GM23338 (cell line): ENCODE data around the gene SUCLG2.

Source experiments
- CREB1 ChIP-seq: fragments of 250-450 bp; sonication (Bioruptor Pico); IDR thresholded peaks from 2 replicates; pipeline ENCODE4 v1.5.0; 2020; ENCODE audit warnings: low read depth, mild to moderate bottlenecking, moderate library complexity
- EZH2 ChIP-seq: fragments of 200-600 bp; sonication (generic); IDR thresholded peaks from one replicate; pipeline ENCODE4 v1.8.0; 2017; ENCODE audit warnings: antibody characterized with exemption, mild to moderate bottlenecking, low read depth; ENCODE audit not compliant: unreplicated experiment
- EZH2phosphoT487 ChIP-seq: fragments of 200-600 bp; sonication (generic); IDR thresholded peaks from one replicate; pipeline ENCODE4 v1.8.1; 2018; ENCODE audit warnings: antibody characterized with exemption; ENCODE audit not compliant: unreplicated experiment
- POLR2AphosphoS5 ChIP-seq: IDR thresholded peaks from 2 replicates; pipeline ENCODE4 v1.6.1; 2016; ENCODE audit warnings: antibody characterized with exemption, low read depth
- REST ChIP-seq: IDR thresholded peaks from one replicate; pipeline ENCODE4 v1.6.1; 2018; ENCODE audit warnings: antibody characterized with exemption; ENCODE audit not compliant: unreplicated experiment
- ZNF331 ChIP-seq: fragments of 250-450 bp; sonication (Bioruptor Pico); IDR thresholded peaks from 2 replicates; pipeline ENCODE4 v1.5.0; 2020; ENCODE audit warnings: low read depth, mild to moderate bottlenecking, moderate library complexity
- TF ChIP-seq, protein P1 (sequence below), 2 experiments: fragments of 200-600 bp in 1 of 2; sonication (generic) in 1 of 2; conservative IDR thresholded peaks; 2 replicates each; pipeline versions ENCODE4 v1.5.1 to v1.6.1; 2016 to 2017; ENCODE audit warnings: antibody characterized with exemption in 2 of 2, low read depth in 2 of 2, mild to moderate bottlenecking in 2 of 2, moderate library complexity in 1 of 2

DNA sequence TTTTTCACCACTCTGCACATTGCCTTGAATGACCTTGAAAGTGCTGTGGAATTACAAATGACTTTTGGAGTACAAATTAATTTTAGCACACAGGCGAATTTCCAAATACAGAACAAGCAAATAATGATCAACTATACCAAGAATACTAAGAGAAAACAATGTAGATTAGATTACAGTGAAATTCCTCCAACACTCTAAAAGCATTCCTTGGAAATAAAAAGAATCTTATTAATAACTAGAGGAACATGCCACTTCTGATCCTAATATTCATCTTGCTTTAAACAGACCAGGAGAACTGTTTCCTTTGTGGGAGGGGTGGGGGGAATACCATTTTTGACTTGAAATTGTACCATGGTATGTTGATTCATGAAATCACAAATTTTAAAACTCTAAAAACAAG lies 167.5 kb downstream of the SUCLG2 start:
- TF ChIP-seq, protein P1, sequence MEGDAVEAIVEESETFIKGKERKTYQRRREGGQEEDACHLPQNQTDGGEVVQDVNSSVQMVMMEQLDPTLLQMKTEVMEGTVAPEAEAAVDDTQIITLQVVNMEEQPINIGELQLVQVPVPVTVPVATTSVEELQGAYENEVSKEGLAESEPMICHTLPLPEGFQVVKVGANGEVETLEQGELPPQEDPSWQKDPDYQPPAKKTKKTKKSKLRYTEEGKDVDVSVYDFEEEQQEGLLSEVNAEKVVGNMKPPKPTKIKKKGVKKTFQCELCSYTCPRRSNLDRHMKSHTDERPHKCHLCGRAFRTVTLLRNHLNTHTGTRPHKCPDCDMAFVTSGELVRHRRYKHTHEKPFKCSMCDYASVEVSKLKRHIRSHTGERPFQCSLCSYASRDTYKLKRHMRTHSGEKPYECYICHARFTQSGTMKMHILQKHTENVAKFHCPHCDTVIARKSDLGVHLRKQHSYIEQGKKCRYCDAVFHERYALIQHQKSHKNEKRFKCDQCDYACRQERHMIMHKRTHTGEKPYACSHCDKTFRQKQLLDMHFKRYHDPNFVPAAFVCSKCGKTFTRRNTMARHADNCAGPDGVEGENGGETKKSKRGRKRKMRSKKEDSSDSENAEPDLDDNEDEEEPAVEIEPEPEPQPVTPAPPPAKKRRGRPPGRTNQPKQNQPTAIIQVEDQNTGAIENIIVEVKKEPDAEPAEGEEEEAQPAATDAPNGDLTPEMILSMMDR (conservative IDR thresholded peaks at IDR 0.05; ENCODE audit: low read depth in 2 of 2) = no peak
- TF ChIP-seq EZH2 (no peak), POLR2AphosphoS5 (no peak), EZH2phosphoT487 (no peak), ZNF331 (CRISPR knock-in tag) (no peak), CREB1 (CRISPR knock-in tag) (no peak), REST (no peak)
